IPS-18c (cell line): ENCODE data around the gene GORASP2.

ENCODE experiments used
- H3K4me3 ChIP-seq: 2 replicates; pipeline ENCODE4 v1.7.0; 2013; ENCODE audit warnings: low read depth, mild to moderate bottlenecking, low read length, moderate library complexity; ENCODE audit not compliant: insufficient read depth
- H3K9me3 ChIP-seq: one replicate; pipeline ENCODE4 v1.6.1; 2013; ENCODE audit warnings: mild to moderate bottlenecking, low read length, moderate library complexity; ENCODE audit not compliant: control insufficient read depth, insufficient read depth

Gene GORASP2

DNA sequence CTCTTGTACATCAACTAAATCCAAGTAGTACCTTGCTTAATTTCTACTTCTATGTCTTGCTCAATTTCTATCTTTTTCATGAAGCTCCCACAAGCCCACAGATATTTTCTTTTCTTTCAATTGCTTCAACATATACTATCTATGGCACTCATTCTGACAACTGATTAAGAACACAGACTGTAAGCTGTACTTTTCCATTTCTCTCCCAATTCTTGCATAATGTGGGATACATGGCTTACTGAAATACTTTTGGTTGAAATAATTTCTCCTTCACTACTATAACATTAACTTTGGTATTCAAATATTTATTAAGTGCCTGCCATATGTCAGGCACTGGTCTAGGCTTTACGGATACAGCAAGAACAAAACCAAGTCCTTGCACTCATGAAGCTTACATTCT lies 84.8 kb downstream of the GORASP2 start:
- Histone ChIP-seq H3K9me3 (no peaks in the 10 kb centered on the region), H3K4me3 (no peak overlapping the region)

GRCh38 chr2:171016125-171016524 lies 87.1 kb downstream of the GORASP2 start:
- no peaks in the 10 kb centered on the region for H3K9me3 ChIP-seq
- H3K4me3 ChIP-seq = no peak overlapping the region
